ENCODE data around the gene RSPH1.

GRCh38 chr21:42505090-42505726, 9.2 kb upstream of the RSPH1 start:
- TF ChIP-seq CTCF (IDR thresholded peaks at IDR 0.05), result no peak
- TF ChIP-seq POLR2A (IDR thresholded peaks at IDR 0.05), result no peak
